HG03097 (cell line): ENCODE data around the gene CES4A.
"Not testable (repeated sequence)": the region's sequence is repeated elsewhere in the genome, so short reads cannot be mapped to it uniquely, and the experiment has no call there.

ENCODE experiments used
- ATAC-seq: cut with Tn5 transposase; IDR thresholded peaks from one replicate; pipeline ENCODE4 v1.9.1; 2021; ENCODE audit not compliant: unreplicated experiment, low FRiP score

Gene CES4A

DNA sequence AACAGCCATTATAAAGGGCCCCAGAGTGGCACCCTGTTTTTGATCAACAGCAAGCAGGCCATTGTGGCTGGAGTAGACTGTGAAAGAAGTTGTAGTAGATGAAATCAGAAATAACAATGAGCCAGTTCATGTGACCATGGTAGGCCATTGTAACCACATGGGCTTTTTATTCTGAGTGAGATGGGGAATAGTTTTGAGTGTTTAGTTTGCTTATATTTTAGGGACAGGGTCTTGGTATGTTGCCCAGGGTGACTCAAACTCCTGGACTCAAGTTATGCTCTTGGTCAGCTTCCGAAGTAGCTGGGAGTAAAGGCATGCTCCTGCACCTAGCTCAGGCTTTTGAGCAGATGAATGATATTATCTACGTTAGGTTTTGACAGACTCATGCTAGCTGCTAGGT, 52.5 kb downstream of the CES4A start:
- ATAC-seq, result no peak

DNA sequence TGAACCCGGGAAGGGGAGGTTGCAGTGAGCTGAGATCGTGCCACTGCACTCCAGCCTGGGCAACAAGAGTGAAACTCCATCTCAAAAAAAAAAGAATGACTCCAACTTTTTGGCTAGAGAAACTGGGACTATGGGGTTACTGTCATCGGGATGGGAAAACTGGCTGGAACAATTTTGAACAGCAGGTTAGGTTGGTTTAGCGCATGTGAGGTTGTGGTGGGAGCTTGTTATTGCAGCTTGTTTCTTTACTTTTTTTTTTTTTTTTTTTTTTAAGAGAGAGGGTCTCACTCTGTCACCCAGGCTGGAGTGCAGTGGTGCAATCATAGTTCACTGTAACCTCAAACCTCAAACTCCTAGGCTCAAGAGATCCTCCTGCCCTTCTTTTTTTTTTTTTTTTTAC, 53.1 kb downstream of the CES4A start:
- not testable (repeated sequence) for ATAC-seq

DNA sequence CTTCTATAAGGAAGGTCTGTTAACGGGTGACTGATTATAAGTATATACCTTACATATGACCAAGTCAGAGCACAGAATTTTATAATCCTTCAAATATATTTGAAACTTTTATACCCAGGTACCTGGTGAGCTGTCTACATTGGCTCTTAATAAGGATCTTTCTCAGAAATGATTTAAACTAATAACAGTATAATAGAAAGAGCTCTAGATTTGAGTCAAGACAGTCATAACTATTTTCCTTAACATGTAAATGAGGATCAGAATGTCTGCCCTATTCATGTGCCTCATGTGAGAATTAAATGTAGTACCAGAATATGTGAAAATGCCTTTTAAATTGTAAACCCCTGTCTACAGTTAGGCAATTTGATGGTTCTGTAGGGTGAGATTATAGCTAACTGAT, 55.0 kb downstream of the CES4A start:
- no peak for ATAC-seq

DNA sequence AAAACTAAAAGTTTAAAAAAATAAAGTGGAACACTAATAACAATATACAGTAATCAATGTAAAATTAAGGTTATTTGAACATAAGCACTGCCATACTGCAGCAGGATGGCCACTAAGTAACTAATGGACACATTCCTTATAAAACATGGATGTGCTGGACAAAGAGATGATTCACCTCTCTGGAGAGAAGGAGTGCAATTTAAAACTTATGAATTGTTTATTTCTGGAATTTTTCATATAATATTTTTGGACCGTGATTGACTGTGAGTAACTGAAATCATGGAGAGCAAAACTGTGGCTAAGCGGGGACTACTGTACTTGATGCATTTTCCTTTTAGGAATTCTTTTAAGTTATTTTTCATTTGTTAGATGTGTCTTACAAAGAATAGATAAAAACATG, 62.4 kb downstream of the CES4A start:
- ATAC-seq, result no peak

DNA sequence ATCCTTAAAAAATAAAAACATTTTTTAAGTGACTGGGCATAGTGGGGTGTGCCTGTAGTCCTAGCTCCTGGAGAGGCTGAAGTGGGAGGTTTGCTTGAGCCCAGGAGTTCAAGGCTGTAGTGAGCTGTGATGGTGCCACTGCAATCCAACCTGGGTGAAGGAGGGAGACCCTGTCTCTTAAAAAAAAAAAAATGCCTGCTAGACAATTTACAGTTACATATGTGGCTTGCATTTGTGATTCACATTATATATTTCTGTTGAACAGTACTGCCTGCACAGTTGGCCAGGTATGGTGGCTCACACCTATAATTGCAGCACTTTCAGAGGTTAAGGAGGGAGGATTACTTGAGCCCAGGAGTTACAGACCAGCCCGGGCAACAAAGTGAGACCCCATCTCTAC, 64.0 kb downstream of the CES4A start:
- ATAC-seq, result no peak

DNA sequence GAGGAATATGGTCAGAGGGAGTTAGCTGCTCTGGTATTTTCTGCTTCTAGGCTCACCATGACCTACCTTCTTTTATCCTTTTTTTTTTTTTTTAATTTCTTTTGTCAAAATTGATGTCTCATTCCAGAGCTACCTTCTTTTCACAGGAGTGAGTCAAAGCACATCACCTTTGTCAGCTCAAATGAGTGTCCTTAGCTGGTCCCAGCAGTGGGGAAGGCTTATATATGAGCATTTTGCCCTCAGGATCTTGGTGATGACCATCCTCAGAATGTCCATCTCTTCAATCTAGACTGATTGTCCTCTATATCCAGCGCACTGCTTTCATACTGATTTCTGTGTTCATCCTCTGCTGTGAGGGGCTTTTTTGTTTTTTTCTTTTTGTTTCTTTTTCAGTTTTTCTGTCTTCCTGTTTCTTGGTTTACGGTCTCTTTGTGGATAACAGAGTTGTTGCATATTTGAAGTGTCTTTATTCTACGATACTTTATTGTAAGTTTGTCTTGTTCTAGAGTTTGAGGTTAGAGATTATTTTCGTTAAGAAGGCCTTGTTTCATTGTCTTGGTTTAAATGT, 65.5 kb downstream of the CES4A start:
- no peak for ATAC-seq

DNA sequence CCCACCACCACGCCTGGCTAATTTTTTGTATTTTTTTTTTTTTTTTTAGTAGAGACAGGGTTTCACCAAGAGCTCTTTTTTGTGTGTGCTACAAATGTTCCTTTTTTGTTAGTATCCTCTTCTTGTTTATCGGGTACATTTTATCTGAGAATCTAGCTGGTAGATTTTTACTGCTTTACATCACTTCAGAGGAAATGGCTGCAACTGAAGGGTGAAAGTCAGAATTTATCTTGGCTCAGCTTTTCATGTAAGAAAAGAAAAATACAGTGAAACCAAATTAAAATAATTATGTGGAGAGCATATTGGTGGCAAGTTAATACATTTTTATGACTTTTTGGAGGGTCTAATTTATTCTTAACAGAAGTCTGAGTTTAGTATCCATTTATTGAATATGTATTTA, 66.5 kb downstream of the CES4A start:
- no peak for ATAC-seq

DNA sequence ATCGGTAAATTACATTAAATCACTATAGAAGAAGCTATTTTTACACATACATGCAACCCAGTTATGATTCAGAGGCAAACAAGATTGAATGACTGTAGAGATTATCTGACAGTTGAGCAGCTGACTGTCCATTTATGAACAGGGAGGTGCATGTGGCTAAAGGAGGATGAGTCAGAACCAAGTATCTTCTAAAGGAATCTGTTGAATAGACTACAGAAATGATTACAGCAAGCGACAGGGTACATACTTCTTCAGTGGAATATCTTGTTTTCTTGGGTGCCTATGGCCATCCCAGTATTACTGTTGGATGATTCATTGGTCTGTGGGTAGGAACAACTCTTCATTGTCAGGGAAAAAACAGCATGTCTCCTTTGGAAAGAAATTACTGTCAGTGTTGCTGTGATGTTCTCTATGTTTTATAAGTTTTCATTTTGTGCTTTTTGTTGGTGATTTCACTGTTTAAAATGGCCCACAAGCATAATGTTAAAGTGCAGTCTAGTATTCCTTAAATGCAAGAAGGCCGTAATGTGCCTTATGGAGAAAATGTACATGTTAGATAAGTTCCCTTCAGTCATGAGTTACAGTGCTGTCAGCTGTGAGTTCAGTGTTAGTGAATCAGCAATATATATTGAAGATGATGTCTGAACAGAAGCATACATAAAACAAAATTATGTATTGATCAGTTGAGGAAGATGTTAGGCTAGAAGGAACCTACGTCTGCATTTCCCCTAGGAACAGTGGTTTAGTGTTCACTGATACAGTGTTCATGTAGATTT, 67.5 kb downstream of the CES4A start:
- ATAC-seq, result no peak
